ENCODE results near the gene KCNT1.

DNA sequence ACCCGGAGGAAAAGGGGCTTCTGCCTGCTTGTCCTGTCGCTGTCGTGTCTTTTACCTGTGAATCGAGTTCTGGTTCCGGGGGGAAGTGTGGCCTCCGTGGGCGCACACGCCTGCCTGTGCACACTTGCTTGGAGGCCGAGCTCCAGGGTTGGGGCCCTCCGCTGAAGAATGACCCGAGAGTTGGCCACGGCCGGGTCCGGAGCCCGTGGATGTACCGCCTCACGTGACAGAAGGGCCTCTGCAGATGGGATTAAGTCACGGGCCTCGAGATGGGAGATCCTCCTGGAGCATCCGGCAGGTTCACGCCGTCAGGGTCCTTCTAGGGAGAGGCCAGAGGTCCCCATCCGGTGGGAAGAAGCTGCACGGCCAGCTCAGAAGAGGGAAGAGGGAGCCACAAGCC is 81.0 kb downstream of the KCNT1 start:
- TF ChIP-seq CHD2 (IDR thresholded peaks at IDR 0.05; ENCODE audit: low read length, partially characterized antibody), result no peak
- TF ChIP-seq, protein P1, sequence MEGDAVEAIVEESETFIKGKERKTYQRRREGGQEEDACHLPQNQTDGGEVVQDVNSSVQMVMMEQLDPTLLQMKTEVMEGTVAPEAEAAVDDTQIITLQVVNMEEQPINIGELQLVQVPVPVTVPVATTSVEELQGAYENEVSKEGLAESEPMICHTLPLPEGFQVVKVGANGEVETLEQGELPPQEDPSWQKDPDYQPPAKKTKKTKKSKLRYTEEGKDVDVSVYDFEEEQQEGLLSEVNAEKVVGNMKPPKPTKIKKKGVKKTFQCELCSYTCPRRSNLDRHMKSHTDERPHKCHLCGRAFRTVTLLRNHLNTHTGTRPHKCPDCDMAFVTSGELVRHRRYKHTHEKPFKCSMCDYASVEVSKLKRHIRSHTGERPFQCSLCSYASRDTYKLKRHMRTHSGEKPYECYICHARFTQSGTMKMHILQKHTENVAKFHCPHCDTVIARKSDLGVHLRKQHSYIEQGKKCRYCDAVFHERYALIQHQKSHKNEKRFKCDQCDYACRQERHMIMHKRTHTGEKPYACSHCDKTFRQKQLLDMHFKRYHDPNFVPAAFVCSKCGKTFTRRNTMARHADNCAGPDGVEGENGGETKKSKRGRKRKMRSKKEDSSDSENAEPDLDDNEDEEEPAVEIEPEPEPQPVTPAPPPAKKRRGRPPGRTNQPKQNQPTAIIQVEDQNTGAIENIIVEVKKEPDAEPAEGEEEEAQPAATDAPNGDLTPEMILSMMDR (IDR thresholded peaks at IDR 0.05), result no peak
- no peak for TF ChIP-seq RFX5 (IDR thresholded peaks at IDR 0.05)
